GM19023 (cell line): Measurements from ENCODE around the gene PTCD1.
A peak's percentile ranks its signal among the peaks of the same experiment; 100 is the strongest.

Experiments used
- ATAC-seq: cut with Tn5 transposase; IDR thresholded peaks from one replicate; pipeline ENCODE4 v1.9.1; 2021; ENCODE audit warnings: mild to moderate bottlenecking, moderate library complexity; ENCODE audit not compliant: unreplicated experiment

PTCD1 gene

GRCh38 chr7:99438573-99439480 lies at the start of gene PTCD1, which contains the start of gene CPSF4:
Gene PTCD1 (minus strand): TSS chr7:99438798. CDS start chr7:99435242, 3,556 bp downstream.
Gene CPSF4 (plus strand): TSS chr7:99438943. CDS start chr7:99439083, 140 bp downstream.
- ATAC-seq, result peak; percentile 87

- no peak for ATAC-seq
Observed at GRCh38 chr7:99485094-99485493, 46.5 kb upstream of the PTCD1 start.

- no peak for ATAC-seq
Observed at GRCh38 chr7:99478464-99479440, 40.2 kb upstream of the PTCD1 start.

GRCh38 chr7:99476107-99476506 lies 37.5 kb upstream of the PTCD1 start:
- ATAC-seq, result no peak

- ATAC-seq, result no peak
Observed at GRCh38 chr7:99473315-99473596, 34.7 kb upstream of the PTCD1 start.

- ATAC-seq, result peak; percentile 98
Observed at GRCh38 chr7:99472561-99473314, 34.1 kb upstream of the PTCD1 start, which contains the start of gene ZNF789. Gene ZNF789 (plus strand): TSS chr7:99472890. CDS start chr7:99476457, 3,567 bp downstream.

- no peak for ATAC-seq
Observed at GRCh38 chr7:99469381-99470065, 30.9 kb upstream of the PTCD1 start.

- no peak for ATAC-seq
Observed at GRCh38 chr7:99468336-99468918, 29.8 kb upstream of the PTCD1 start.

- no peak for ATAC-seq
Observed at GRCh38 chr7:99465421-99465768, 26.8 kb upstream of the PTCD1 start.

- ATAC-seq, result no peak
Observed at GRCh38 chr7:99461221-99461620, 22.6 kb upstream of the PTCD1 start.

GRCh38 chr7:99460651-99461050 lies 22.1 kb upstream of the PTCD1 start:
- ATAC-seq, result no peak

GRCh38 chr7:99459087-99459486 lies 20.5 kb upstream of the PTCD1 start:
- ATAC-seq, result no peak

GRCh38 chr7:99457650-99458493 lies 19.3 kb upstream of the PTCD1 start:
- no peak for ATAC-seq

- ATAC-seq, result no peak
Observed at GRCh38 chr7:99457050-99457649, 18.6 kb upstream of the PTCD1 start.

GRCh38 chr7:99456288-99456687 lies 17.7 kb upstream of the PTCD1 start:
- ATAC-seq, result no peak

GRCh38 chr7:99455874-99456273 lies 17.3 kb upstream of the PTCD1 start:
- ATAC-seq, result no peak

- ATAC-seq, result no peak
Observed at GRCh38 chr7:99453105-99453504, 14.5 kb upstream of the PTCD1 start.

GRCh38 chr7:99452541-99452940 lies 13.9 kb upstream of the PTCD1 start:
- ATAC-seq, result no peak

GRCh38 chr7:99451936-99452335 lies 13.3 kb upstream of the PTCD1 start:
- ATAC-seq, result no peak
